C4-2B (cell line): ENCODE measurements around the gene SLC1A4.
"Not testable (repeated sequence)": the region's sequence is repeated elsewhere in the genome, so short reads cannot be mapped to it uniquely, and the experiment has no call there.

Experiments
- CTCF ChIP-seq: fragments of 450-650 bp; conservative IDR thresholded peaks from 2 replicates; pipeline ENCODE4 v1.5.1; 2017; ENCODE audit warnings: mild to moderate bottlenecking
- ZFX ChIP-seq: fragments of 450-650 bp; IDR thresholded peaks from 2 replicates; pipeline ENCODE4 v1.6.1; 2017

GRCh38 chr2:64963138-64963537, 26.1 kb upstream of the SLC1A4 start:
- not testable (repeated sequence) for TF ChIP-seq CTCF, ZFX
